Panc1 (cell line): ENCODE measurements around the gene RELB. TPM values are rescaled to one million over a fixed set of nuclear protein-coding genes. Genes with fewer than 3 reads are reported as not detected.

Experiments used
- ATAC-seq: fragments of 200-7000 bp; cut with Tn5 transposase; 2 replicates; pipeline ENCODE4 v1.9.1; 2020; ENCODE audit warnings: mild to moderate bottlenecking, moderate library complexity
- BruUV-seq: library from RNA; stranded (reverse); fragments of 400-500 nt; replicated peaks from 2 replicates; lab custom pipeline; 2021; lab: Mats Ljungman, UMichigan
- CTCF ChIA-PET: fragments of 300-600 bp; sonication (Branson Sonifier 250); formaldehyde crosslinking; loops from one replicate; lab custom pipeline; 2022; ENCODE audit warnings: antibody characterized with exemption; lab: Charles Lee
- POLR2A ChIA-PET: fragments of 300-600 bp; sonication (Branson Sonifier 250); formaldehyde crosslinking; loops from one replicate; lab custom pipeline; 2022; ENCODE audit warnings: antibody characterized with exemption; lab: Charles Lee
- DNase-seq: peaks from one replicate; pipeline ENCODE4 v3.0.0-alpha.2; 2010; ENCODE audit warnings: low read depth, low spot score
- H3K27ac ChIP-seq: 2 replicates; pipeline ENCODE4 v1.5.1; 2011; ENCODE audit warnings: mild to moderate bottlenecking, low read length, inconsistent platforms
- H3K27me3 ChIP-seq: fragments of 200-500 bp; sonication (Bioruptor generic); 2 replicates; pipeline ENCODE4 v1.6.0; 2014; ENCODE audit warnings: low read length, inconsistent platforms; ENCODE audit not compliant: control insufficient read depth, insufficient read depth
- H3K36me3 ChIP-seq: fragments of 200-500 bp; sonication (Bioruptor generic); 2 replicates; pipeline ENCODE4 v1.5.1; 2014; ENCODE audit warnings: inconsistent platforms, mild to moderate bottlenecking, low read length, moderate library complexity; ENCODE audit not compliant: control insufficient read depth, insufficient read depth
- H3K4me1 ChIP-seq: 2 replicates; pipeline ENCODE4 v1.5.1; 2011; ENCODE audit warnings: inconsistent platforms, mild to moderate bottlenecking, low read length, moderate library complexity; ENCODE audit not compliant: control insufficient read depth, insufficient read depth
- H3K4me3 ChIP-seq, 2 experiments: 2 replicates each; pipeline ENCODE4 v1.5.1; 2011 to 2012; ENCODE audit warnings: low read depth in 2 of 2, low read length in 2 of 2, mild to moderate bottlenecking in 2 of 2, inconsistent platforms in 1 of 2, moderate library complexity in 1 of 2
- H3K9me3 ChIP-seq: fragments of 200-500 bp; sonication (Bioruptor generic); 2 replicates; pipeline ENCODE4 v1.5.1; 2014; ENCODE audit warnings: low read depth, mild to moderate bottlenecking, inconsistent platforms, low read length, moderate library complexity; ENCODE audit not compliant: control insufficient read depth, insufficient read depth
- POLR2AphosphoS5 ChIP-seq: IDR thresholded peaks from 2 replicates; pipeline ENCODE4 v1.6.1; 2012; ENCODE audit warnings: mild to moderate bottlenecking, low read depth, low read length, moderate library complexity
- SIN3A ChIP-seq: IDR thresholded peaks from 2 replicates; pipeline ENCODE4 v1.6.1; 2012; ENCODE audit warnings: low read depth, mild to moderate bottlenecking, low read length, moderate library complexity, borderline replicate concordance; ENCODE audit not compliant: insufficient read depth
- TCF7L2 ChIP-seq: IDR thresholded peaks from 2 replicates; pipeline ENCODE4 v1.6.1; 2011; ENCODE audit warnings: mild to moderate bottlenecking, low read depth, low read length, inconsistent platforms
- in situ Hi-C: cut with HindIII; loops from 2 replicates; pipeline ENCODE4 v1.10.0; 2016; ENCODE audit warnings: low sequenced_read_pairs, low pct_unique_long_range_greater_than_20kb
- intact Hi-C: fragments of 100-400 bp; cut with micrococcal nuclease; formaldehyde crosslinking; loops from one replicate; pipeline ENCODE4 v1.10.0; 2022; ENCODE audit not compliant: unreplicated experiment
- total RNA-seq: library from RNA; stranded (reverse); gene quantifications from one replicate; pipeline ENCODE4 v1.2.1, GENCODE V29; 2021; ENCODE audit not compliant: unreplicated experiment
- TF ChIP-seq, protein P1 (sequence below), 2 experiments: IDR thresholded peaks; 2 replicates each; pipeline ENCODE4 v1.6.1; 2011 to 2012; ENCODE audit warnings: low read depth in 2 of 2, control low read depth in 1 of 2, low read length in 1 of 2, mild to moderate bottlenecking in 1 of 2, moderate library complexity in 1 of 2; ENCODE audit not compliant: insufficient read depth in 1 of 2
- TF ChIP-seq, protein P2 (sequence below): fragments of 450-650 bp; IDR thresholded peaks from 2 replicates; pipeline ENCODE4 v1.5.1; 2017; ENCODE audit warnings: mild to moderate bottlenecking

RELB gene
- total RNA-seq, 1 experiment from 2014 or later, result 28.1 TPM

DNA sequence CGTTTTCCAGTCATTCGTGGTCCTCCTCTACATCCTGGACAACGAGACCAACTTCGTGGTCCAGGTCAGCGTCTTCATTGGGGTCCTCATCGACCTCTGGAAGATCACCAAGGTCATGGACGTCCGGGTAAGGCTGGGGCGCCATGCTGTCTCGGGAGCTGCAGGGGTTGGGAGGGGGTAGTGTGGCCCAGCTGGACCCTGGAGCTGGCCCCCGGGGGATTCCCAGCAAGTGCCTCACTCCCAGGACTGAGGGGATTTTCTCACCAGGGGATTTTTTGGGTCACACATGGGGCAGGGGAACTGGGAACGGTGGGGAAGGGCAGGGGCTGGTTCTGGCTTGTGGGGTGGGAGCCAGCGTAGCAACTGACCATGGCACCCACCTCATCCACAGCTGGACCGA, 10.8 kb upstream of the RELB start:
- in situ Hi-C loops (no loop called here), intact Hi-C loops (no loop called here)
- Histone ChIP-seq H3K4me1 (no peaks in the 10 kb centered on the region), H3K9me3 (no peaks in the 10 kb centered on the region), H3K27me3 (no peaks in the 10 kb centered on the region), H3K27ac (no peak overlapping the region), H3K36me3 (no peaks in the 10 kb centered on the region), H3K4me3 (no peak overlapping the region)
- TF ChIP-seq TCF7L2, result no peak
- TF ChIP-seq, protein P1, sequence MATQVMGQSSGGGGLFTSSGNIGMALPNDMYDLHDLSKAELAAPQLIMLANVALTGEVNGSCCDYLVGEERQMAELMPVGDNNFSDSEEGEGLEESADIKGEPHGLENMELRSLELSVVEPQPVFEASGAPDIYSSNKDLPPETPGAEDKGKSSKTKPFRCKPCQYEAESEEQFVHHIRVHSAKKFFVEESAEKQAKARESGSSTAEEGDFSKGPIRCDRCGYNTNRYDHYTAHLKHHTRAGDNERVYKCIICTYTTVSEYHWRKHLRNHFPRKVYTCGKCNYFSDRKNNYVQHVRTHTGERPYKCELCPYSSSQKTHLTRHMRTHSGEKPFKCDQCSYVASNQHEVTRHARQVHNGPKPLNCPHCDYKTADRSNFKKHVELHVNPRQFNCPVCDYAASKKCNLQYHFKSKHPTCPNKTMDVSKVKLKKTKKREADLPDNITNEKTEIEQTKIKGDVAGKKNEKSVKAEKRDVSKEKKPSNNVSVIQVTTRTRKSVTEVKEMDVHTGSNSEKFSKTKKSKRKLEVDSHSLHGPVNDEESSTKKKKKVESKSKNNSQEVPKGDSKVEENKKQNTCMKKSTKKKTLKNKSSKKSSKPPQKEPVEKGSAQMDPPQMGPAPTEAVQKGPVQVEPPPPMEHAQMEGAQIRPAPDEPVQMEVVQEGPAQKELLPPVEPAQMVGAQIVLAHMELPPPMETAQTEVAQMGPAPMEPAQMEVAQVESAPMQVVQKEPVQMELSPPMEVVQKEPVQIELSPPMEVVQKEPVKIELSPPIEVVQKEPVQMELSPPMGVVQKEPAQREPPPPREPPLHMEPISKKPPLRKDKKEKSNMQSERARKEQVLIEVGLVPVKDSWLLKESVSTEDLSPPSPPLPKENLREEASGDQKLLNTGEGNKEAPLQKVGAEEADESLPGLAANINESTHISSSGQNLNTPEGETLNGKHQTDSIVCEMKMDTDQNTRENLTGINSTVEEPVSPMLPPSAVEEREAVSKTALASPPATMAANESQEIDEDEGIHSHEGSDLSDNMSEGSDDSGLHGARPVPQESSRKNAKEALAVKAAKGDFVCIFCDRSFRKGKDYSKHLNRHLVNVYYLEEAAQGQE (IDR thresholded peaks at IDR 0.05; ENCODE audit: insufficient read depth in 1 of 2, low read depth in 2 of 2, low read length in 1 of 2), result no peak
- TF ChIP-seq, protein P2, sequence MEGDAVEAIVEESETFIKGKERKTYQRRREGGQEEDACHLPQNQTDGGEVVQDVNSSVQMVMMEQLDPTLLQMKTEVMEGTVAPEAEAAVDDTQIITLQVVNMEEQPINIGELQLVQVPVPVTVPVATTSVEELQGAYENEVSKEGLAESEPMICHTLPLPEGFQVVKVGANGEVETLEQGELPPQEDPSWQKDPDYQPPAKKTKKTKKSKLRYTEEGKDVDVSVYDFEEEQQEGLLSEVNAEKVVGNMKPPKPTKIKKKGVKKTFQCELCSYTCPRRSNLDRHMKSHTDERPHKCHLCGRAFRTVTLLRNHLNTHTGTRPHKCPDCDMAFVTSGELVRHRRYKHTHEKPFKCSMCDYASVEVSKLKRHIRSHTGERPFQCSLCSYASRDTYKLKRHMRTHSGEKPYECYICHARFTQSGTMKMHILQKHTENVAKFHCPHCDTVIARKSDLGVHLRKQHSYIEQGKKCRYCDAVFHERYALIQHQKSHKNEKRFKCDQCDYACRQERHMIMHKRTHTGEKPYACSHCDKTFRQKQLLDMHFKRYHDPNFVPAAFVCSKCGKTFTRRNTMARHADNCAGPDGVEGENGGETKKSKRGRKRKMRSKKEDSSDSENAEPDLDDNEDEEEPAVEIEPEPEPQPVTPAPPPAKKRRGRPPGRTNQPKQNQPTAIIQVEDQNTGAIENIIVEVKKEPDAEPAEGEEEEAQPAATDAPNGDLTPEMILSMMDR, result no peak
- no peak for TF ChIP-seq SIN3A
- no peak for TF ChIP-seq POLR2AphosphoS5
- no TSS peak for BruUV-seq
- POLR2A ChIA-PET, result interaction anchor here (0.7 kb wide), 1 partner anchor 1233 kb away, joined by 3 read pairs; no protein-coding TSS in a partner anchor
- no peak for ATAC-seq
- CTCF ChIA-PET, result interaction anchor here (0.6 kb wide), 1 partner anchor 29 kb away, joined by 3 read pairs; no protein-coding TSS in a partner anchor
- no peak for DNase-seq

DNA sequence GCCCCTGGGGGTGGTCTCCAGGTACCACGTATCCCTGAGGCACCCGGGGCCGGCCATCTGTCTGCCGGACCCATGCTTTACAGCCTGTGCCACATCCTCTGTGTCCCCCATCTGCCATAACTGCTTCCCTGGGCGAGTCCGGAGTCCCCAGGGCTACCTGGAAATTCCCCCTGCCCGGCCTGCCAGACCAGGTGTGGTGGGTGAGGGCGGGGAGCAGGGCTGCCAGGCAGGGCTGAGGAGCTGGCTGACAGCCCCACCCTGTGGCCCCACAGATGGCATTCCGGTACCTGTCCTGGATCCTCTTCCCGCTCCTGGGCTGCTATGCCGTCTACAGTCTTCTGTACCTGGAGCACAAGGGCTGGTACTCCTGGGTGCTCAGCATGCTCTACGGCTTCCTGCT, 10.3 kb upstream of the RELB start:
- Histone ChIP-seq H3K36me3 (no peaks in the 10 kb centered on the region), H3K9me3 (no peaks in the 10 kb centered on the region), H3K4me1 (no peaks in the 10 kb centered on the region), H3K27me3 (no peaks in the 10 kb centered on the region), H3K4me3 (no peak overlapping the region), H3K27ac (no peak overlapping the region)
- no peak for DNase-seq
- intact Hi-C loops, result no loop called here
- in situ Hi-C loops, result no loop called here
- TF ChIP-seq, protein P2, result no peak
- TF ChIP-seq SIN3A (no peak), POLR2AphosphoS5 (no peak), TCF7L2 (no peak)
- TF ChIP-seq, protein P1 (IDR thresholded peaks at IDR 0.05; ENCODE audit: insufficient read depth in 1 of 2, low read depth in 2 of 2, low read length in 1 of 2), result no peak
- ChIA-PET POLR2A (no interaction called here), CTCF (interaction anchor here (0.6 kb wide), 2 partner anchors 29 to 177 kb away, joined by 3 to 7 read pairs; no protein-coding TSS in a partner anchor)
- BruUV-seq, result no TSS peak
- no peak for ATAC-seq
